HG03457 (cell line): ENCODE results near the gene KRTAP12-2.
"Not testable (repeated sequence)": the region's sequence is repeated elsewhere in the genome, so short reads cannot be mapped to it uniquely, and the experiment has no call there.

Experiments used
- ATAC-seq: cut with Tn5 transposase; IDR thresholded peaks from one replicate; pipeline ENCODE4 v1.9.1; 2021; ENCODE audit warnings: moderate number of reproducible peaks; ENCODE audit not compliant: unreplicated experiment

The KRTAP12-2 gene

DNA sequence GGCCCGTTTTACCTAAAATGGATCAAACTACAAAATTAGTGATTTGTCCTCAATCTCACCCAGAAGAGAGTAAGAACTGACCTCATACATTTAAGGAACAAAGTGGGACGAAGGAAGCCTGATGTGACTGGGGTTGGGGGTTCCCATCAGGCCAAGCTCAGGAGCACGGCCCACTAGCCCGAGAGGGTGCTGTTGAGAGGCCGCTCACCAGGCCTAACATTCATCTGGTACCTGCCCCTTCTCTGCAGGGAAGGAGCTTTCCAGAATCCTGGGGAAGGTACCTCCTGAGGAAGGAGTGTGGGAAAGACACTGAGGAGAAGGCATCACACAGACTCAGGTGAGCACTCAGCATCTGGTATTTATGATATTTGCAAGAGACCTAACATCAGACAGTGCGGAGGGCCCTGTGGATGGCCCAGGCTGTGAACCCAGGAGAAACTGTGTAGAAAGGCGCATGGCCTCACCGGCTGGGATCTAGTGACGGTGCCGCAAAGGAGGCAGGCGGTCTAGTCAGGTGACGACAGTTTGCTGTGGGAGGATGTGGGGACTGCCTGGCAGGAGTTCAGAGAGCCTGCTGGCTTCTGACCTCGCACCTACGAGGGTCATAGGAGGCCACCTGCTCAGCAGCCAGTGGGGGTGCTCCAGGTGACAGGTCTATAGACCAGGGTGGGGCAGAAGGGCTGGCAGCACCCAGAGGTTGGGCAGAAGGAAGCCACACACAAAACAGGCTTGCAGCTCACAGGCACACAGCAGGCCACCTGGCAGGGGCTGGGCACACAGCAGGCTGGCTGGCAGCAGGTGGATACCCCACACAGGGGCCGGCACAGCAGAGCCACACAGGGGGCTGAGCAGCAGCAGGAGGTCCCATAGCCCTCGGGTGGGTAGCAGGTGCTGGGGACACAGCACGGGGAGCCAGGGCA is 12.8 kb downstream of the KRTAP12-2 start:
- ATAC-seq: no peak

GRCh38 chr21:44653123-44653522 is 13.6 kb downstream of the KRTAP12-2 start:
- no peak for ATAC-seq

DNA sequence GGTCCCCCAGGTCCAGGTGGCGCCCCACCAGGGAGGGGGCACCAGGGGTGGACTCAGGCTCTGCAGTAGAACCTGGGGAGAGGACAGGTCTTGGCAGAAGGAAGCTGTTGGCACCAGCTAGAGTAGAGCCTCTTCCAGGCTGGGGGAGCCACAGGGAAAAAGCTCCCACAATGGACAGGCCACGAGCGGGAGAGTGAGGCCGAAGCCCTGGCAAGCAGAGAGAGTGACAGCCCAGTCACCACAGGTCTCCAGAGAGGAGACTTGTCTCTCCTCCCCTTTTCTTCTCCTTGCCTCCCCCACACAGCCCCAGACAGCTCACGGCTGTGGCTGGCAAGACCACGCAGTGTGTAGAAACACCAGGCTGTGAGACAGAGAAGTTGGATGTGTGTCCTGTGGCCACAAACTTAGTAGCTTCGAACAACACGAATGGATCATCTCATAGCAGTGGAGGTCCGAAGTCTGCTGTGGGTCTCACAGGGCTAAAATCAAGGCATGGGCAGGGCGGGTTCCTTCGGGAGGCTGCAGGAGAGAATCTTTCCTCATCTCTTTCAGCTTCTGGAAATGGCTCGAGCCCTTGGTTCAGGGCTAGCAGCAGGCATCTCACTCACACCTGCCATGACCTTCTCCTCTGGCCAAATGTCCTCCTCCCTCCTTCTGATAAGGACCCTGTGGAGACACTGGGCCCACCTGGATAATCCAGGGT is 15.6 kb downstream of the KRTAP12-2 start:
- ATAC-seq: no peak

- no peak for ATAC-seq
These were observed 16.3 kb downstream of the KRTAP12-2 start for GRCh38 chr21:44650265-44650972.

DNA sequence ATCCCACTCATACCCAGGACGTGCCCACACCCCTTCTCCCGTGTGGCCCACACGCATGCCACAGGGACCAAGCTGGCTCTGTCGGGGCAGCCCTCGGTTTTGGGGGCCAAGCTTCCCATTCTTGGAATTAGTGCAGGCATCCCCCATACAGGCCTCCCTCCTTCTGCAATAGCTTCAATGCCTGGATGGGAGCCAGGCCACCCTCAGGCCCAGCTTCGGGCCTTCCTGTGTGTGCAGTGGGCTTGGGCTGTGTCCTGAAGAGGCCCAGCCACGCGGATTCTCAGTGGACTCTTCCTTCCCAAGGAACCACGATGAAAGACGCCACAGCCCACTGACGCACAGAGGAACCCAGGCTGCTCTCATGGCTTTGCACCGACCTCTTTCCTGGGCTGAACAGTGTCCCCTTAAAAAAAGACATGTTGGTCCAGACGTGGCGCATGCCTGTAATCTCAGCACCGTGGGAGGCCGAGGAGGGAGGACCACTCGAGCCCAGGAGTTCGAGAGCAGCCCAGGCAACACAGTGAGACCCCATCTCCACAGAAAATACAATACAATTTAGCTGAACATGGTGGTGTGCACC is 17.1 kb downstream of the KRTAP12-2 start:
- ATAC-seq: no peak

DNA sequence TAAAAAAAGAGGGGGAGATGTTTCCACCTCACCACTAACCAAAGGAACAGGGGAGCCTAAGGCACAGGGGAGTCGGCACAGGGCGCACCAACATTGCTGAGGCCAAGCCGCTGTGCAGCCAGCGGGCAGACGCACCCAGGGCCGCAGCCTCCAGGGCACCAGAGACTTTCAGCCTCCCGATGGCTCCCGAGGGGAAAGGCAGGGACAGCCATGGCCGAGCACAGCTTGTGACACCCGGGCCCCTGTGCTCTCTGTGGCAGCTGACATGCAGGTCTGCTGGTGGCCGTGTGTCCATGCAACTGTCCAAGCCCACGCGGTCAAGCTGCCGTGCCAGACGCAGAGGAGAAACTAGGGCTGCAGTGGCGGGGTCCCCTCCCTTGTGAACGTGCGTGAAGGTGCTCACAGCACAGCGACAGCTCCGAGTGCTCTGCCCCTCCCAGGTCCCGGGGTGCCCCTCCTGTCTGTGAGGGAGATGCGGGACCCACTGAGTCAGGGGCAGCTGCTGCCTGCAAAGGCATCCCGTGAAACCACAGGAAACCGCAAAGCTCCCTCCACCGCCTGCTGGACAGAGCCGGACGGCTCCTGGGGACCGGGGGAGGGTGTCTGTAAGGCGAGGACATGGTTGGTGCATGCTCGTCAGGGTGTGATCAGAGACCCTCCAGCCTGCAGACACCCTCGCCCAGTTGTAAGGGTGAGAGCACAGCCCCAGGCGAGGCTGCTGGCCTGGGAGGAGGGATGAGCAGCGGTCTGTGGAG is 18.0 kb downstream of the KRTAP12-2 start:
- no peak for ATAC-seq

DNA sequence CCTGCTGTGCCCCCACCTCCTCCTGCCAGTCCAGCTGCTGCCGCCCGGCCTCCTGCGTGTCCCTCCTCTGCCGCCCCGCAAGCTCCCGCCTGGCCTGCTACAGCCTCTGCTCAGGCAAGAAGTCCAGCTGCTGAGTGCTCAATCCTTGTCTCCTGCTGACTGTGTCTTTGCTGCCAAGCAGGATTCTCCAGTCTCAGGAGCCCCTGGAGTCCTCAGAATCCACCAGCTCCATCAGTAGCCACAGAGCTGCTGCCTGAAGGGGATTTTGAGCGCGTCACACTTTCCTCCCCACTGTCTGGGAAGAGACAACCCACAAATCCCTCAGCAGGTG is 19.5 kb downstream of the KRTAP12-2 start:
- no peak for ATAC-seq

GRCh38 chr21:44646366-44647221 is 20.1 kb downstream of the KRTAP12-2 start, which contains the start of gene KRTAP10-11:
TSS of gene KRTAP10-11 (plus strand) at chr21:44646414. CDS start at chr21:44646459, 45 bp downstream.
- ATAC-seq: not testable (repeated sequence)

DNA sequence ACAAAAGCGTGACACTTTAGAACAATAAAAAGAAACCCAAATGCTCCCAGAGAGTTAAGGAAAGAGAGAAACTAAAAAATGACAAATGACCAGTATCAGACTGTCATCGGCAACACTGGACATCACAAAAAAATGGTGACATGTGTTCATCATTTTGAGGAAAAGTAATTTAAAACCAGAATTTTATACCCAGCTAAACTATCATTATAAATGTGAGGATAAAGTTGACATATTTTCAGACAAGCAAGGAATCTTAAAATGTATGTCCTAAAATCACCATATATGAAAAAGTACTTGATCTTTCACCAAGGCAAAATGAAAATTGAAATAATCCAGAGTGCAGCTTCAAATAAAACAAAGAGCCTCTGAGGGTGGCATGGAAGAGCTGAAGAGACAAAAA is 21.8 kb downstream of the KRTAP12-2 start:
- no peak for ATAC-seq

GRCh38 chr21:44643741-44644310 is 22.9 kb downstream of the KRTAP12-2 start:
- no peak for ATAC-seq

DNA sequence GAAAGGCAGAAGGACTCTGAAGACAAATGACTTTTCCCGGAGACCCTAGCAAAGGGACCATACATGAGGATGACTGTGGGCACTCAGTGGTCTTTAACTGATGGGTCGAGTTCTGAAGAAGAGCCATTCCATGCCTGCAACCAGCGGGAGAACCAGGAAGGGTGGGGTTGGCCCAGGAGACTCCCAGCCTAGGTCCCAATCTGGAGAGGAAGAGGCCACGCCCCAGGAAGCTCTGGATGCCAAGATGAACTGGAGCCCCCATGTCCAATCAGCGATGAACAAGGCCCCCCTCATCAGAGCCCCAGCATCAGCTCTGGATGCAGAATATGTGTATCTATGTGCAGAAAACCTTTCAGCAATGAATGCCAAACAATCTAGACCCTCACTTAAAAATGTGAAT is 26.0 kb downstream of the KRTAP12-2 start:
- ATAC-seq: no peak

- no peak for ATAC-seq
These were observed 27.4 kb downstream of the KRTAP12-2 start for GRCh38 chr21:44639331-44639655.

DNA sequence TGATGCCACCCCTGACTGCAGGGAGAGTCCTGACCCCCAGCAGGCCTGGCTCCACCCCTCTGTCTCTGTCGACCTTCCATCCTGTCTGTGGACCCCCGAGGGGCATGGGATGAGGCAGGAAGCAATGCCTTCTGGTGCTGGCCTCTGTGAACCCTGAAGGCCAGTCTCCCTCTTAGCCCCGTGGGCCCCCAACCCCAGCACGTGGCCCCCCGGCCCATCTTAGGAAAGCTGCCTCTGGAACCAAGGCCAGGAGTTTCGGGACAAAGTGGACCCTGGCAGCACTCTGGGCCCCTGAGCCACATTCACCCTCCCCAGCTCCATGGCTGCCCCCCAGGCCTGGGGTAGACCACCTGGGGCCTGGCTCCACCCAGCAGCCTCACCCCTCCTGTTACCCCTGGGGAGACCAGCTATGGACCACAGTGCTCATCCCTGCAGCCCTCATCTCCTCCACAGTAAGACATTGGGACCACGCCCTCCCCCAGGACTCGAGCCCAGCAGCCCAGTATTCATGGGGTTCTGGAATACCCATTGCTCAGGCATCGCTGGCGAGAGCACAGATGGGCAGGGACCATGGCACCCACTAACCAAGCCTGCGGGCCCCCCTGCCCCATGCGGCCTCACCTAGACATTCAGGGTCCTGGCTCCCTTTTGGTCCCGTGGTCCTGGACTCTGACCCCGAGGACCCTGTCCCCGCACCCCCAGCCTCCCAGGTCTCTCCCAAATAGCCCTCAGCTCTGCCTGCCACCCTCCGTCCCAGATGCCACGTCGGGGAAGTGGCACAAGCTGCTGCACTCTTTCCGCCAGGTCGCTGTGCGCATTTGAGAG is 28.0 kb downstream of the KRTAP12-2 start:
- ATAC-seq: not testable (repeated sequence)

GRCh38 chr21:44637851-44638348 is 28.8 kb downstream of the KRTAP12-2 start:
- ATAC-seq: not testable (repeated sequence)

DNA sequence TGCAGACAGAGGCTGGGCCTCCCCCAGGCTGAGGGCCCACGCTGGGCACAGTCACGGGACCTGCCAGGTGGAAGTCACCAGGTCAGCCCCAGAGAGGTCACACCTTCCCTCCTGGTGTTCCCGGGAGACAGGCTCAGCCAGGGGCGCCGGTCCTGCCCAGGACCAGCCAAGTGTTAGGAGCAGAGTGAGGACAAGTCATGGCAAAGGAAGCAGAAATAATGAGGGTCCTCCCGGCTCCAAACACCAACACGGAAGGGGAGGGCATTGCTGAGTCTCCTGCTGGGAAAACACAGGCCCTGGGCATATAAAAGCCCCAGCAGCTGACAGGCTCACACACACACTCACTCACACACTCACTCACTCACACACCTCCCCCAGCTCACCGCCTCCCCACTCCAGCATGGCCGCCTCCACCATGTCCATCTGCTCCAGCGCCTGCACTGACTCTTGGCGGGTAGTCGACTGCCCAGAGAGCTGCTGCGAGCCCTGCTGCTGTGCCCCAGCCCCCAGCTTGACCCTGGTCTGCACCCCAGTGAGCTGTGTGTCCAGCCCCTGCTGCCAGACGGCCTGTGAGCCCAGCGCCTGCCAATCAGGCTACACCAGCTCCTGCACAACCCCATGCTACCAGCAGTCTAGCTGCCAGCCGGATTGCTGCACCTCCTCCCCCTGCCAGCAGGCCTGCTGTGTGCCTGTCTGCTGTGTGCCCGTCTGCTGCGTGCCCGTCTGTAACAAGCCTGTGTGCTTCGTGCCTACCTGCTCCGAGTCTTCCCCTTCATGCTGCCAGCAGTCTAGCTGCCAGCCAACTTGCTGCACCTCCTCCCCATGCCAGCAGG is 29.5 kb downstream of the KRTAP12-2 start, which contains the start of gene KRTAP10-10:
KRTAP10-10 (plus strand) TSS at position 339 of the 833 bp plus-strand sequence; CDS start at position 401, 62 bp downstream.
- ATAC-seq: no peak

DNA sequence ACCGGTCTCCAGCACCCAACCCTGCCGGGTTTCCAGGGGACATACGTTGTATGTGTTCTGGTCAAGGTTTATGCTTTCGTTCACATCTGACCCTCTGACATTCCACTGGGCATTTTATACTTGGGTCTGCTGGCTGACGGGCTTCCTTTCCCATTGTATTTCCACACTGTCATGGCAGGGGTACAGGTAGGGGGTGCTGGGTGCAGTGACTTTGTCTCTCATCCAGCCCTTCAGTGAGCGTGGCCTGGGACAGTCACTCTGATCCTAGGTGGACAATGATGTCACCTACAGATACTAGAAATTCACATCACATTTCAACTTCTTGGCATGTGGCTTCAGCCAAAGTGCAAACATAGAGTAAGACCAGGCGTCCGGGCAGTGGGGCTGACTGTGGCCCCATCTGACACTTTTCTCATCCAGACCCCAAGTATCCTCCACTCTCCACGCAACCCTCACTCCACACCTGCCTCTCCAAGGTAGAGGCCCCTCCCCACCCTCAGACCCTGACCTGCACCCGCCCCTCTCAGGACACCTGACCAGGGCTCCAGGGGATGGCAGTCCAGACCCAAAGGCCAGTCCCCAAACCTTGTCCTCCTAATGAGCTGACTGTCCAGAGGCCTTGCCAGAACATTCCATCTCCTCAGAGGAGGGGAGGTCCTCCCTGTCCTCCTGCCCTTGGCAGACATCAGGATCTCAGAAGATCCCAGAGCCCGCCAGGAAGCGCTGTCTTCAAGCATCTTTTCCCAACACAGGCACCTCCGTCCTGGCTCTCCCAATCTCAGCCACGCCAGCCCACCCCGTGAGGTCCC is 30.3 kb downstream of the KRTAP12-2 start:
- no peak for ATAC-seq
